Measurements from ENCODE around the gene FOSB. TPM values are rescaled to one million over a fixed set of nuclear protein-coding genes. Genes with fewer than 3 reads are reported as not detected.

The FOSB gene
- total RNA-seq, 1 experiment from 2014 or later: 1.7 TPM

DNA sequence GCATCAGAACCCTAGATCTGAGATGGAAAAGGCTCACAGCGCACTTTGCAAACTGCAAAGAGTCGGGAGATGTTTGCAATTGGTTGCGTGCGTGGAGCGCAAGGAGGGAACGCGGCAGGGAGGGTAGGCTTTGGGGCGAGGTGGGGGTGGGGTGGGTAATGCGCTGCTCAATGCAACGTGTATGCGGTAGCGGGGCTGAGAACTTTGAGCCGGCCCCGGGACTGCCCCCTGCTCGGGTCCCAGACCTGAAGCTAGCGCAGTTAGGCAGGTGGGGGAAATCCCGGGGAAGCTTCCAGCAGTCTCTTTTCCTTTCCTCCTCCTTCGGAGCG, 971 bp downstream of the FOSB start:
- Histone ChIP-seq H4K20me1 (ENCODE audit: control insufficient read depth, insufficient read depth, insufficient read length) (no peaks in the 10 kb centered on the region), H4K8ac (replicated peaks; ENCODE audit: insufficient read length, low read depth, low read length) (no peak overlapping the region), H2BK120ac (ENCODE audit: low read depth, low read length, poor library complexity, severe bottlenecking) (no peak overlapping the region), H3K23ac (ENCODE audit: insufficient read length, low read depth, low read length) (no peak overlapping the region), H4K5ac (ENCODE audit: insufficient read length, low read depth, low read length) (no peak overlapping the region), H3K79me1 (ENCODE audit: insufficient read depth, low read depth, low read length, poor library complexity, severe bottlenecking) (no peaks in the 10 kb centered on the region), H3T11ph (ENCODE audit: low read length) (no peak overlapping the region), H2BK5ac (ENCODE audit: insufficient read length, low read length) (no peak overlapping the region), H3K23me2 (ENCODE audit: insufficient read length, low read depth, low read length, poor library complexity, severe bottlenecking) (peaks cover 19% of the 10 kb centered on the region), H2BK20ac (ENCODE audit: low read depth, low read length, poor library complexity, severe bottlenecking) (no peak overlapping the region), H3K9me3 (ENCODE audit: control insufficient read depth, low read depth, low read length) (no peaks in the 10 kb centered on the region), H3K14ac (ENCODE audit: insufficient read depth, low read length) (peak overlapping the region; percentile 89; the same call in 1 of the 2 replicates), H3K27ac (ENCODE audit: insufficient read length, low read depth, low read length) (no peak overlapping the region), H3K18ac (ENCODE audit: insufficient read length, low read depth, low read length) (peak overlapping the region; percentile 89), H2BK15ac (ENCODE audit: low read depth, low read length) (no peak overlapping the region), H3K56ac (ENCODE audit: insufficient read length, low read depth, low read length) (no peak overlapping the region), H3K4me1 (ENCODE audit: insufficient read depth, low read length) (no peaks in the 10 kb centered on the region), H3K27me3 (ENCODE audit: insufficient read depth, low read length) (no peaks in the 10 kb centered on the region; the same call in 1 of the 2 replicates), H2AK5ac (ENCODE audit: insufficient read length, low read length) (no peak overlapping the region), H3K9ac (ENCODE audit: extremely low read depth, insufficient read length, low read length) (peak overlapping the region; percentile 37), H3K4ac (ENCODE audit: low read depth, low read length) (no peak overlapping the region; the same call in 1 of the 2 replicates), H4K91ac (ENCODE audit: insufficient read length, low read depth, low read length) (no peak overlapping the region), H2BK12ac (ENCODE audit: insufficient read length, low read depth, low read length) (no peak overlapping the region), H2AFZ (ENCODE audit: low read length) (no peak overlapping the region), H3K79me2 (ENCODE audit: insufficient read depth, low read length) (no peaks in the 10 kb centered on the region), H3K4me2 (ENCODE audit: insufficient read depth, insufficient read length, low read length) (peak overlapping the region; percentile 84)
- no peaks in the 10 kb centered on the region; a peak in 1 of 5 replicates for H3K9me3 Mint-ChIP-seq
- H3K27me3 Mint-ChIP-seq (ENCODE audit: low read depth): peaks cover 26% of the 10 kb centered on the region
- peaks cover 0 to 11% (median 0%) of the 10 kb centered on the region in 3 experiments; a peak in 1 of 7 replicates for H3K36me3 Mint-ChIP-seq (ENCODE audit: insufficient read depth in 1 of 3, low read depth in 3 of 3)
- WGBS (ENCODE audit: extremely low coverage, insufficient read length, low lambda C conversion rate): no CpG with 5 or more reads among the region's 19 CpGs
- H3K4me1 Mint-ChIP-seq: peaks cover 26 to 56% of the 10 kb centered on the region in 2 experiments
- peak overlapping the region in 2 of 3 experiments; percentile 81 to 98; a peak in 3 of 7 replicates for H3K27ac Mint-ChIP-seq
- TF ChIP-seq, protein P1, sequence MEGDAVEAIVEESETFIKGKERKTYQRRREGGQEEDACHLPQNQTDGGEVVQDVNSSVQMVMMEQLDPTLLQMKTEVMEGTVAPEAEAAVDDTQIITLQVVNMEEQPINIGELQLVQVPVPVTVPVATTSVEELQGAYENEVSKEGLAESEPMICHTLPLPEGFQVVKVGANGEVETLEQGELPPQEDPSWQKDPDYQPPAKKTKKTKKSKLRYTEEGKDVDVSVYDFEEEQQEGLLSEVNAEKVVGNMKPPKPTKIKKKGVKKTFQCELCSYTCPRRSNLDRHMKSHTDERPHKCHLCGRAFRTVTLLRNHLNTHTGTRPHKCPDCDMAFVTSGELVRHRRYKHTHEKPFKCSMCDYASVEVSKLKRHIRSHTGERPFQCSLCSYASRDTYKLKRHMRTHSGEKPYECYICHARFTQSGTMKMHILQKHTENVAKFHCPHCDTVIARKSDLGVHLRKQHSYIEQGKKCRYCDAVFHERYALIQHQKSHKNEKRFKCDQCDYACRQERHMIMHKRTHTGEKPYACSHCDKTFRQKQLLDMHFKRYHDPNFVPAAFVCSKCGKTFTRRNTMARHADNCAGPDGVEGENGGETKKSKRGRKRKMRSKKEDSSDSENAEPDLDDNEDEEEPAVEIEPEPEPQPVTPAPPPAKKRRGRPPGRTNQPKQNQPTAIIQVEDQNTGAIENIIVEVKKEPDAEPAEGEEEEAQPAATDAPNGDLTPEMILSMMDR (conservative IDR thresholded peaks at IDR 0.05): no peak
- H3K4me3 Mint-ChIP-seq: peak overlapping the region; percentile 80 to 92
- DNase-seq: no peak

Measured in H9 (cell line).